Measurements from ENCODE around the gene PGAP6. TPM values are rescaled to one million over a fixed set of nuclear protein-coding genes. Genes with fewer than 3 reads are reported as not detected.

The PGAP6 gene
- total and polyA plus RNA-seq, 2 of the 4 experiments (the other 2 are of a cell fraction): 49.1 to 124 TPM

- Histone ChIP-seq H3K9me1 (ENCODE audit: insufficient read depth, low read length) (no peaks in the 10 kb centered on the region), H2AFZ (replicated peaks; ENCODE audit: low read length, poor library complexity) (no peak overlapping the region), H3K14ac (replicated peaks; ENCODE audit: low read depth, low read length) (no peak overlapping the region), H3K56ac (ENCODE audit: extremely low read depth, insufficient read depth, low read length) (no peak overlapping the region), H3K9me3 (ENCODE audit: control insufficient read depth, insufficient read depth, low read length) (no peaks in the 10 kb centered on the region), H3K79me1 (ENCODE audit: low read depth in 1 of 2, low read length in 2 of 2) (no peaks in the 10 kb centered on the region), H2AK9ac (replicated peaks; ENCODE audit: low read depth, low read length, poor library complexity) (no peak overlapping the region), H3K4me3 (ENCODE audit: insufficient read depth, low read depth, low read length) (no peak overlapping the region), H3K4ac (ENCODE audit: low read depth, low read length) (no peak overlapping the region), H4K8ac (ENCODE audit: low read depth in 2 of 2, low read length in 2 of 2) (no peak overlapping the region), H4K5ac (ENCODE audit: low read depth, low read length) (no peak overlapping the region), H3K27ac (ENCODE audit: insufficient read depth, low read length) (no peak overlapping the region), H2AK5ac (ENCODE audit: low read depth, low read length) (no peak overlapping the region), H4K20me1 (ENCODE audit: insufficient read depth, low read length) (no peaks in the 10 kb centered on the region), H4K91ac (ENCODE audit: insufficient read depth, low read depth, low read length) (no peak overlapping the region), H2BK120ac (ENCODE audit: low read depth, low read length) (no peak overlapping the region), H3K36me3 (ENCODE audit: control insufficient read depth, insufficient read depth, low read length) (no peaks in the 10 kb centered on the region), H3K27me3 (ENCODE audit: control insufficient read depth, insufficient read depth, low read length) (no peaks in the 10 kb centered on the region), H3K4me1 (ENCODE audit: control insufficient read depth, insufficient read depth, low read length) (no peaks in the 10 kb centered on the region), H2BK15ac (ENCODE audit: low read depth, low read length) (no peak overlapping the region), H3K23ac (ENCODE audit: low read depth, low read length) (no peak overlapping the region), H3K18ac (ENCODE audit: low read depth, low read length) (no peak overlapping the region), H2BK20ac (ENCODE audit: low read depth, low read length) (no peak overlapping the region), H3K4me2 (ENCODE audit: low read depth, low read length) (no peak overlapping the region), H3K9ac (ENCODE audit: low read depth, low read length) (no peak overlapping the region), H2BK5ac (ENCODE audit: low read depth, low read length, poor library complexity, severe bottlenecking) (no peak overlapping the region)
- TF ChIP-seq ELK1 (IDR thresholded peaks at IDR 0.05; ENCODE audit: borderline replicate concordance, low read depth, low read length) (no peak), MXI1 (IDR thresholded peaks at IDR 0.05; ENCODE audit: borderline replicate concordance, low read depth, low read length) (no peak), POLR2A (IDR thresholded peaks at IDR 0.05; ENCODE audit: low read depth, low read length) (no peak), USF2 (IDR thresholded peaks at IDR 0.05; ENCODE audit: low read depth, low read length) (no peak), SMC3 (IDR thresholded peaks at IDR 0.05; ENCODE audit: low read depth, low read length) (no peak), RAD21 (IDR thresholded peaks at IDR 0.05; ENCODE audit: low read length) (no peak), FOS (IDR thresholded peaks at IDR 0.05; ENCODE audit: low read depth, low read length) (no peak), RFX5 (IDR thresholded peaks at IDR 0.05; ENCODE audit: low read depth, low read length) (no peak), MAZ (IDR thresholded peaks at IDR 0.05; ENCODE audit: borderline replicate concordance, low read depth, low read length) (no peak), CTCF (conservative IDR thresholded peaks at IDR 0.05; ENCODE audit: low read depth, low read length) (no peak), BHLHE40 (IDR thresholded peaks at IDR 0.05; ENCODE audit: low read depth, low read length) (no peak), MAFK (IDR thresholded peaks at IDR 0.05; ENCODE audit: low read depth, low read length) (no peak), RCOR1 (IDR thresholded peaks at IDR 0.05; ENCODE audit: insufficient replicate concordance, low read length) (no peak), CHD1 (IDR thresholded peaks at IDR 0.05; ENCODE audit: low read depth, low read length) (no peak), NFE2L2 (IDR thresholded peaks at IDR 0.05; ENCODE audit: low read depth, low read length) (no peak), CEBPB (IDR thresholded peaks at IDR 0.05; ENCODE audit: low read depth, low read length) (no peak)
- ATAC-seq (ENCODE audit: low read depth) (no peak), DNase-seq (no peak)
- dilution Hi-C loops (cut with HindIII; ENCODE audit: low sequenced_read_pairs, unreplicated experiment) (no loop called here), in situ Hi-C loops (cut with MboI; ENCODE audit: low sequenced_read_pairs) (no loop called here), intact Hi-C loops (cut with micrococcal nuclease) (no loop called here)
- POLR2A ChIA-PET (ENCODE audit: unreplicated experiment): no interaction called here
- WGBS, 2 experiments (ENCODE audit: extremely low coverage in 2 of 2, insufficient read length in 1 of 2): 73% methylated on average over 3 of the region's 19 CpGs; no CpG with 5 or more reads in 1 of the 2 experiments
- no TSS peak for BruUV-seq (replicated peaks)
- CTCF ChIA-PET: no interaction called here
These were observed 22.6 kb downstream of the PGAP6 start for GRCh38 chr16:359067-359763.
